Body of pancreas (tissue), 4 donors: Measurements from ENCODE around the gene MGAT4B.

ENCODE experiments used
- CTCF ChIP-seq, 7 experiments: fragments of 450-650 bp in 4 of 7; fragments of 200-600 bp in 3 of 7; sonication (generic) in 3 of 7; IDR thresholded peaks; one replicate each; pipeline ENCODE4 v1.5.1; 2016 to 2019; ENCODE audit warnings: antibody characterized with exemption in 7 of 7
- POLR2A ChIP-seq, 3 donors: fragments of 450-650 bp; IDR thresholded peaks; one replicate each; pipeline ENCODE4 v1.6.1; 2016; ENCODE audit warnings: antibody characterized with exemption in 3 of 3, mild to moderate bottlenecking in 2 of 3

- TF ChIP-seq CTCF (IDR thresholded peaks at IDR 0.05) (no peak), POLR2A (IDR thresholded peaks at IDR 0.05) (no peak)
Measured at GRCh38 chr5:179767496-179768100, 39.1 kb downstream of the MGAT4B start.
